OCI-LY3 (cell line): ENCODE results near the gene BTBD2.

Source experiments
- EZH2phosphoT487 ChIP-seq: fragments of 200-600 bp; shearing (Covaris generic); IDR thresholded peaks from 2 replicates; pipeline ENCODE4 v1.6.1; 2018; ENCODE audit warnings: antibody characterized with exemption, mixed run types, low read depth
- TF ChIP-seq, protein P1 (sequence below): fragments of 200-600, 300-600 bp; sonication (generic); IDR thresholded peaks from 2 replicates; pipeline ENCODE4 v1.5.1; 2014; ENCODE audit warnings: antibody characterized with exemption, low read length, low read depth

DNA sequence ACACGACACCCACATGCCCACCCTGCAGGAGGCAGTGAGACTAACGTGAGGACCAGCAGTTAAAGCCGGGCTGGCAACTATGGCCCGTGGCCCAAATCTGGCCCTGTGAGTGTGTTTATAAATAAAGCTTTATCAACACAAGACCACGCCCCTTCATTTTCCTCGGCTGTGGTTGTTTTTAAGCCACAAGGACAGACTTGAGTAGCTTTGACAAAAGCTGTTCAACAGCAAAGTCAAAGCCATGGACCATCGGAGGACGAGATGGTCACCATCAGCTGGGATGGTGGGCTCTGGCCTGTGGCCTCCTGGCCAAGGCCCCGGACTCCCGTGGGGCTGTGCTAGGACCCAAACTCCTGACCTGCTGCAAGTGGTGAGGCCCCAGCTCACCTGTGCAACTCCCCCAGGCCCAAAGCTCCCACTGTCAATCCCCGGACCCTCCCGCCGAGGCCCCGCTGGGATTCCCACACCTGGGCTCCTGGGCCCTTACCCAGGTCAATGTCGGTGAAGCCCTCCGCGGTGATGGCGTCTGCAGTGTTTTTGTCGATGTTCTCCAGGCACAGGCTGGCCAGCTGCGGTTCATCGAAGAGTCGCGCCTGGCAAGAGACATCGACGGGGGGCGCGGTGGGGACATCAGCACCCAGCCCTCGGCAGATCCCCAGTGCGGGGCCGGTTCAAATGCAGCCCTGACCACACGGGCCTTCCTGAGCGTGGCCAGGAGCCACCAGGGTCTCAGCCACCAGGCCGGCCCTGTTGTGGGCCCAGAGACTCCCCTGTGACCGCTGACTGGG, 25.1 kb downstream of the BTBD2 start:
- TF ChIP-seq, protein P1, sequence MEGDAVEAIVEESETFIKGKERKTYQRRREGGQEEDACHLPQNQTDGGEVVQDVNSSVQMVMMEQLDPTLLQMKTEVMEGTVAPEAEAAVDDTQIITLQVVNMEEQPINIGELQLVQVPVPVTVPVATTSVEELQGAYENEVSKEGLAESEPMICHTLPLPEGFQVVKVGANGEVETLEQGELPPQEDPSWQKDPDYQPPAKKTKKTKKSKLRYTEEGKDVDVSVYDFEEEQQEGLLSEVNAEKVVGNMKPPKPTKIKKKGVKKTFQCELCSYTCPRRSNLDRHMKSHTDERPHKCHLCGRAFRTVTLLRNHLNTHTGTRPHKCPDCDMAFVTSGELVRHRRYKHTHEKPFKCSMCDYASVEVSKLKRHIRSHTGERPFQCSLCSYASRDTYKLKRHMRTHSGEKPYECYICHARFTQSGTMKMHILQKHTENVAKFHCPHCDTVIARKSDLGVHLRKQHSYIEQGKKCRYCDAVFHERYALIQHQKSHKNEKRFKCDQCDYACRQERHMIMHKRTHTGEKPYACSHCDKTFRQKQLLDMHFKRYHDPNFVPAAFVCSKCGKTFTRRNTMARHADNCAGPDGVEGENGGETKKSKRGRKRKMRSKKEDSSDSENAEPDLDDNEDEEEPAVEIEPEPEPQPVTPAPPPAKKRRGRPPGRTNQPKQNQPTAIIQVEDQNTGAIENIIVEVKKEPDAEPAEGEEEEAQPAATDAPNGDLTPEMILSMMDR, result no peak
- TF ChIP-seq EZH2phosphoT487, result no peak
